Naive B cell (primary cell): Measurements from ENCODE around the gene MAJIN. TPM values are rescaled to one million over a fixed set of nuclear protein-coding genes. Genes with fewer than 3 reads are reported as not detected.

Experiments
- ATAC-seq, 2 donors: fragments of 150-1000 bp; cut with Tn5 transposase; 2 replicates each; pipeline ENCODE4 v1.10.0; 2021; ENCODE audit warnings: low read depth in 2 of 2, mild to moderate bottlenecking in 2 of 2, moderate library complexity in 2 of 2
- DNase-seq: peaks from one replicate; pipeline ENCODE4 v3.0.0; 2022
- H3K27ac Mint-ChIP-seq, 6 donors: one replicate each; pipeline ENCODE4 v1.8.0; 2020 to 2022; ENCODE audit warnings: mild to moderate bottlenecking in 6 of 6, mixed read lengths in 6 of 6, moderate library complexity in 5 of 6, inconsistent platforms in 2 of 6
- H3K27me3 Mint-ChIP-seq, 3 donors: one replicate each; pipeline ENCODE4 v1.8.0; 2021 to 2022; ENCODE audit warnings: mixed read lengths in 3 of 3, mild to moderate bottlenecking in 1 of 3
- H3K36me3 Mint-ChIP-seq, 2 donors: one replicate each; pipeline ENCODE4 v1.8.0; 2020 to 2022; ENCODE audit warnings: mixed read lengths in 2 of 2, inconsistent platforms in 1 of 2, mild to moderate bottlenecking in 1 of 2
- H3K4me1 Mint-ChIP-seq, 3 donors: one replicate each; pipeline ENCODE4 v1.8.0; 2020 to 2022; ENCODE audit warnings: mixed read lengths in 3 of 3, inconsistent platforms in 1 of 3, mild to moderate bottlenecking in 1 of 3, moderate library complexity in 1 of 3
- H3K4me3 Mint-ChIP-seq, 8 donors: one replicate each; pipeline ENCODE4 v1.8.0; 2020 to 2022; ENCODE audit warnings: mild to moderate bottlenecking in 8 of 8, mixed read lengths in 8 of 8, moderate library complexity in 8 of 8, inconsistent platforms in 2 of 8
- H3K9me3 Mint-ChIP-seq, 7 donors: one replicate each; pipeline ENCODE4 v1.8.0; 2020 to 2022; ENCODE audit warnings: mixed read lengths in 7 of 7, mild to moderate bottlenecking in 5 of 7, inconsistent platforms in 2 of 7, moderate library complexity in 1 of 7
- polyA plus RNA-seq, 6 donors: library from polyadenylated mRNA; unstranded; fragments of 300-500 nt; fragmentation: Illumina TruSeq; gene quantifications; one replicate each; pipeline ENCODE4 v1.2.3, GENCODE V29; 2021; ENCODE audit warnings: low read depth in 6 of 6

MAJIN gene
- polyA plus RNA-seq, 6 donors from 2014 or later = 0.48 to 1.7 (median 1.1) TPM; not detected in 2

DNA sequence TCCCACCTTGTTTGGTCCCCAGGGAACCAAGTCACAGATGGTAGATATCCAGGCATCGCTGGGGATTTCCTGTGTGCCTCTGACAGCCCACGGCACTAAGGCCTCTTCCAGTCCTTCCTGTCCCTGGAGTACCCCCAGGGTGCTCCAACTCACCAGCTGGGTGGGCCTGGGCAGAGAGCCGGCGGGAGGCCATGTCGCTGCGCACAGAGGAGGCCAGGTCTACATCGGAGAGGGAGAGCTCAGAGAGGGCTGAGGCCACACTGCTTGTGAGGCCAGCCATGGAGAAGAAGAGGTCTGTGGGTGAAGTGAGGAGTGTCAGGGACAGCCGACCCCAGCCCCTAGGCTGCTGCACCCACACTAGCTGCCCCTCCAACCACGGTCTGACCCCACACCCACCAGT is 60.2 kb downstream of the MAJIN start:
- Mint-ChIP-seq H3K27me3 (no peaks in the 10 kb centered on the region), H3K4me1 (peaks cover 16 to 23% (median 18%) of the 10 kb centered on the region in 3 donors), H3K36me3 (peaks cover 0 to 19% of the 10 kb centered on the region in 2 donors)

DNA sequence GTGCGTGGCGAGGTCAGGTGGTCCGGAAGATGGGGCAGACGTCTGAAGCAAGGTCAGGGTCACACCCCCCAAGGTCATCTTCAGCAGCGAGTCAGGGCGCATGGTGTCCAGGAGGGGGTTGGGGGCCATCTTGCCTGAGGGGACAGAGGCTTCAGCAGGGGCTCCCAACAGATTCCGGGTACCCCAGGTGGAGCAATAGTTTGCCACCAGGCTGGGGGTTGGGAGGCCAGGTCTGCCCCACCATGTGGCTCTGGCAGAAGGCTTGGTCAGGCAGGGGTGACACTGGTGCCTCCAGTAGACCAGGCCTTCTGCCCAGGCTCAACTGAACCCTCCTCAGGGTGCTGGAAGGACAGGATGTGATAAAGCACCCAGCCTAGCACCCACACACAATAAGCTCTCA is 60.8 kb downstream of the MAJIN start:
- Mint-ChIP-seq H3K36me3 (peaks cover 0 to 19% of the 10 kb centered on the region in 2 donors), H3K9me3 (no peaks in the 10 kb centered on the region), H3K4me3 (no peak overlapping the region), H3K27ac (no peak overlapping the region), H3K4me1 (peaks cover 11 to 18% (median 13%) of the 10 kb centered on the region in 3 donors), H3K27me3 (no peaks in the 10 kb centered on the region)
- no peak for DNase-seq
- no peak for ATAC-seq

More for the DNA sequence above, 60.2 kb downstream of the MAJIN start:
- ATAC-seq (no peak), DNase-seq (no peak)
- Mint-ChIP-seq H3K9me3 (no peaks in the 10 kb centered on the region), H3K4me3 (no peak overlapping the region), H3K27ac (no peak overlapping the region)

DNA sequence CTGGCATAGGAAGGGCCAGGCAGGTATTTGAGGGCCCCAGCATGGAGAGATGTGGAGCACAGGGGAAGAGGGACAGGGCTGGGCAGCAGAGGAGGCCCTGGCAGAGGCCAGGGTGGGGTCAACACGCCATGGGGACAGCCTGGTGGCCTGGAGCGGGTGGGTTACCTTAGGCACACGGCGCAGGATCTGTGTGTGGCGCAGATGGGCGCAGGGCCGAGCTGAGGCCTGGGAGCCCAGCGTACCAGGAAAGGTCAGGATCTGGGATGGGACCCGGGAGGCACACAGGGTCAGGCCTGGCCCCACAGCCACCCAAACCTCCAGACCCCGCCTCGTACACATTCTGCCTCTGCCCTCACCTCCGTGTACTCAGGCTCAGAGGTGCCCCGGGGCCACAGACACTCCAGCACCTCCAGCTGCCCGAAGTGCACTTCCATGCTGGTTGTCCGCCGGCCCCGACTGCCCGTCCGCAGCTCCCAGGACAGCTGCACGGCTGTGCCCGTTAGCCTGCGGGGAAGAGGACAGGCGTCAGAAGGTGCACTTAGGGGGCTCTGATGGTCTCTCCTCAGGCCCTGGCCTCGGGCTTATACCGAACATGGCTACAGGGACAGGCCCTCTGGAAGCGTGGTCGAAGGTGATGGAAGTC is 61.3 kb downstream of the MAJIN start:
- no peak overlapping the region for H3K4me3 Mint-ChIP-seq
- H3K27me3 Mint-ChIP-seq = no peaks in the 10 kb centered on the region
- ATAC-seq (no peak), DNase-seq (no peak)
- H3K4me1 Mint-ChIP-seq = peaks cover 5 to 14% (median 7%) of the 10 kb centered on the region in 3 donors
- no peaks in the 10 kb centered on the region for H3K9me3 Mint-ChIP-seq
- no peak overlapping the region for H3K27ac Mint-ChIP-seq
- peaks cover 0 to 19% of the 10 kb centered on the region in 2 donors for H3K36me3 Mint-ChIP-seq

DNA sequence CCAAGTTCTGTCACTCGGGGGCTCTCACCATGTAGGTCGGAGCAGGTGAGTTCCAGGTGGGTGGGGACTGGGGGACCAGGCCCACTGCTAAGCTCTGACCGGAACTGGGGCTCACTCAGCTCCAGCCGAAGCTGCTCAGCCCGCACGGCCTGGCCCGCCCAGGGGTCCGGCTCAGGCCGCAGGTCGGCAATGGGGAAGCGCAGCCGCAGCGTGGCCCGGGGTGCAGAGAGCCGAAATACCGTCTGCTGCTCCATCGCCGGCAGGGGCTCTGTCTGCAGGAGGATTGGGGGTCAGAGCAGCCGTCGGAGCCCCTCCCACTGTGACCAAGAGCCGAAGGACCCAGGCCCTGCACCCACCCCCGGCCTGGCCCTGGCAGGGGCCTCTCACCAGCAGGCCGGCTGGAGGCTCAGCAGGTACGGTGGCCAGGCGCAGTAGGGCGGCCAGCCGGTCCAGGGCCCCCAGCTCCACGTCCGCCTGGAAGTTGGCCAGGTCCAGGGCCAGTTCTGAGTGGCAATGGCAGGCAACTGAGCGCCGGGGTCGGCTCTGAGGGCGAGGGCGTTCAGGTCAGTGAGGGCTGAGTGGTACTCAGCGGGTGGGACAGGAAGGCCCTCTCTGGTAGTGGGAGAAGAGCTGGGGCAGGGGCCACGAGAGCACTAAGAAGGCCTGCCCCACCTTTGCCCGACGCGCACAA is 62.1 kb downstream of the MAJIN start:
- ATAC-seq (no peak), DNase-seq (no peak)
- Mint-ChIP-seq H3K27ac (no peak overlapping the region), H3K4me1 (peaks cover 0 to 14% (median 0%) of the 10 kb centered on the region in 3 donors), H3K9me3 (no peaks in the 10 kb centered on the region), H3K4me3 (no peak overlapping the region), H3K27me3 (no peaks in the 10 kb centered on the region), H3K36me3 (peaks cover 0 to 19% of the 10 kb centered on the region in 2 donors)

DNA sequence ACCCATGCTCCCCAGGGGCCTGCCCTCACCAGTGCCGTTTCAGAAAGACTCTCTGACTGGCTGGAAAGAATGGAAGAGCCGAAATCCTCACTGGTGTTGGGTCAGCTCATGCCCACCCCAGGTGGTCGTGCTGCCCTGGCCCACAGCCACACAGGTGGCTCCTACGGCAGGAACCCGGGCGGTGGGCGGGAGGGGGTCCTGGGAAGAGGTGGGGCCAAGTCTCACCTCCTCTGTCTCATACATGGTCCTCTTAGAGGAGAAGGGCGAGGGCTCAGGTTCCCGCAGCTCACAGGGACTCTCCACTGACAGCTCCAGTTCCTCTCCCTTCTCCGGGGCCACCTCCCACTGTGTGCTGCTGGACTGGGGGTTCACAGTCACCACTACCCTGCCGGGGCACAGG is 63.1 kb downstream of the MAJIN start:
- Mint-ChIP-seq H3K36me3 (peaks cover 0 to 19% of the 10 kb centered on the region in 2 donors), H3K4me1 (peaks cover 0 to 10% (median 0%) of the 10 kb centered on the region in 3 donors), H3K4me3 (no peak overlapping the region), H3K9me3 (no peaks in the 10 kb centered on the region), H3K27me3 (no peaks in the 10 kb centered on the region), H3K27ac (peak overlapping the region in 1 of 6 donors; percentile 66)
- ATAC-seq = no peak
- DNase-seq = no peak

DNA sequence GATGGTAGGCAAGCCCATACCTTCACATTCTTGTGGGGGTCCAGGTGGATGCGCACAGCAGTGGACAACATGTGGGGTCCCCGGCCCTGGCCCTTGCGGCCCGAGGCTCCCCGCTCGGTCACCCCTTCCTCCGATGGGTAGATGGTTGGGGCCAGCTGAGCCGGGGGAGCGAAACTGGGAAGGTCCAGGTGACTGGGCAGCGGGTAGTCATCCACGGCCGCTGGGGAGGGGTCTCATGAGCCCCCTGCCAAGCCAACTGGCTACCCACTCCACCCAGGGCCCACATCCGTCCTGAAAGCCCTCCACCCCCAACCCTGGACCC is 65.6 kb downstream of the MAJIN start:
- DNase-seq = no peak
- H3K4me3 Mint-ChIP-seq = no peak overlapping the region
- H3K9me3 Mint-ChIP-seq = no peaks in the 10 kb centered on the region
- H3K4me1 Mint-ChIP-seq = no peaks in the 10 kb centered on the region
- H3K27me3 Mint-ChIP-seq = no peaks in the 10 kb centered on the region
- no peak overlapping the region for H3K27ac Mint-ChIP-seq
- ATAC-seq = no peak
- peaks cover 0 to 12% of the 10 kb centered on the region in 2 donors for H3K36me3 Mint-ChIP-seq

DNA sequence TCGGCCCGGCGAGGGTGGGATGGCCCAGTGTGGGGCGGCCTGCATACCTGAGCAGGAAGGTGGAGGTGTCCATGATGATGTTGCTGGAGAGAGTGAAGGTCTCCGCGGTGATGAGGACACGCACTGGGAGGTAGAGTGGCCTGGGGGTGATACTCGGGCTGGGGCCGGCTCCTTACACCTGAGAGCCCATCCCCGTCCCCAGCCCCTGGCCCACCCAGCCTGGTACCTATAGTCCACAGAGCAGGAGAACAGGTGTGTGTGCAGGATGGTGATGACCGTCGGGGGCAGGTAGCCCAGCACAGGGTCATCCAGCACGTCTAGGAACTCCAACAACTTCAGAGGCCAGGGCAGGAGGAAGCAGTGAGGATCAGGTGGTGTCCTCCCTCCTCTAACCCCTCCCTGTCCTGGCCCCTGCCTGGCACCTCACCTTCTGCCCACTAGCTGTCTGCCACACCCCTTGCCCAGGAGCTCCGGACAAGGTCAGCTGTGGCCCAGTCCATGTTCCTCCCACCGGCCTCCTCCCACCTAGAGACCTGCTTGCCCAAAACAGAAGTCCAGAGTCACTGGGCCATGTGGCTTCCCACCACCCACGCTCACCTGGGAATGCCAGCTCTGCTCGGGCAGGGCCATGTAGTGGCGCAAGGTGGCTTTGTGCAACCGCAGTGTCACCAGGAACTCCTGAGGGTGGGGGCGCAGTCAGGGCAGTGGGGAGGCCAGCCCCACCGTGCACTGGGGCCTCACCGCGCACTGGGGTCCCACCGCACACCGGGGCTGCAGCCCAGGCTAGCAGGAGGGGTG is 66.2 kb downstream of the MAJIN start:
- Mint-ChIP-seq H3K27ac (peak overlapping the region in 2 of 6 donors; percentile 57 to 60), H3K4me1 (no peaks in the 10 kb centered on the region)

DNA sequence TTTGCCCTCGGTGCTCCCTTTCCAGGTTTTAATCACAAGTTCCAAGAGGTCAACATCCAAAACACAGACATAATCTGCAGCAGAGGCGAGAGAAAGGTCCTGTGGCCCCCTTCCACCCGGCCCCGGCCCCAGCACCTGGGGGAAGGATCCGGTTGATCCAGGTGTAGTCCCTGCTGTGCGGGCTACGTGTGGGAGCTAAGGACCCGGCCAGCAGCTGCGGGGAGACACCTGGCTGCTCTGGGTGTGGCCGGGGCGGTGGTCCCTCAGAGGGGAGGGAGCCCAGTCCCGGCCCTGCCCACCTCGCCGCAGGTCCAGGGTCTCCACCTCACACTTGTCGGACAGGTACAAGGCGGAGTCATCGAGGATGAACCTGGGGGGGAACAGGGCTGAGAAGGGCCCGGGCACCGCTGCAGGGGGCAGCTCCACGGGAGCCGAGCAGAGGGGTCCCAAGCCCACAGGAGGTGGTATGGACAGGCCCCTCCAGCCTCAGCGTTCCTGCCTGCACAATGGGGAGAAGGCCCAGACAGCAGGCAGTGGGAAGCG is 68.5 kb downstream of the MAJIN start:
- ATAC-seq (no peak), DNase-seq (no peak)
- Mint-ChIP-seq H3K4me3 (no peak overlapping the region), H3K36me3 (peaks cover 0 to 18% of the 10 kb centered on the region in 2 donors), H3K4me1 (peaks cover 0 to 4% (median 3%) of the 10 kb centered on the region in 3 donors), H3K9me3 (no peaks in the 10 kb centered on the region), H3K27me3 (no peaks in the 10 kb centered on the region), H3K27ac (no peak overlapping the region)

More for the DNA sequence above, 66.2 kb downstream of the MAJIN start:
- H3K36me3 Mint-ChIP-seq = peaks cover 0 to 10% of the 10 kb centered on the region in 2 donors
- ATAC-seq = no peak
- H3K27me3 Mint-ChIP-seq = no peaks in the 10 kb centered on the region
- no peak for DNase-seq
- no peak overlapping the region for H3K4me3 Mint-ChIP-seq
- H3K9me3 Mint-ChIP-seq = no peaks in the 10 kb centered on the region

DNA sequence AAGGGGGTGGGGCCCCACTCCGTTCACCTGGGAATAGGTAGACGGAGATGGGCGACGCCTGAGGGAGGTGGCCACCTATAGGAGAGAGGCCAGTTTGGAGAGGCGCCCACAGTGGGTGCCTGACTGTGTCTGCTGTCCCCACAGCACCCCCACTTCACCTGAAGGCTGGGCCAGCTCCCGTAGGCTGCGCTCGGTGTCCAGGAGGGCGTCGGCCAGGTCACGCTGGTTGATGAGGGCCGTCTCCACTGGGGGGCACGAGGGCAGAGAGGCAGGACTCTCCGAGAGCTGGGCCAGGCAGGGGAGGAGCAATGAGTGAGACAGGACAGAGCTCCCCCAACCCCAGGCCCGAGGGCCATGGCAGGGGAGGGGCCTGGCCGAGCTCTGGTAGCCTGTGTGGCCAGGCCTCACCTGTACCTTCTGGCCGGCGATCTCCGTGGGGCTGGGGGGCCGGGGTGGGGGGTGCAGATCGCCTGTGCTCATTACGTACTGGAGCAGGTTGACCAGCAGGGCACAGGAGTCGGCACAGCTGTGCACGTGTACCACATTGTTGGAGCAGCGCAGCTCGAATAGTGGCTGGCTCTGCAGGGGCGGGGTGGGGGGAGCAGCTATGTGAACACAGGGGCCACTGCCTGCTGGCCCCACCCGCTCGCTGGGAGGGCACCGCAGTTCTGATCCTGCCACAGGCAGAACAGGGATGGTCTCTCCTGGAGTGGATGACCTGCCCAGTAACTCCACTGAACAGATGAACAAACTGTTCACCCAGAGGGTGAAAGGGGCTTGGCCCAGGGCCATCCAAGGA is 69.6 kb downstream of the MAJIN start:
- H3K4me3 Mint-ChIP-seq = no peak overlapping the region
- H3K27me3 Mint-ChIP-seq = no peaks in the 10 kb centered on the region
- DNase-seq (no peak), ATAC-seq (no peak)
- peaks cover 0 to 4% (median 3%) of the 10 kb centered on the region in 3 donors for H3K4me1 Mint-ChIP-seq
- peaks cover 0 to 18% of the 10 kb centered on the region in 2 donors for H3K36me3 Mint-ChIP-seq
- H3K27ac Mint-ChIP-seq = no peak overlapping the region
- H3K9me3 Mint-ChIP-seq = no peaks in the 10 kb centered on the region

DNA sequence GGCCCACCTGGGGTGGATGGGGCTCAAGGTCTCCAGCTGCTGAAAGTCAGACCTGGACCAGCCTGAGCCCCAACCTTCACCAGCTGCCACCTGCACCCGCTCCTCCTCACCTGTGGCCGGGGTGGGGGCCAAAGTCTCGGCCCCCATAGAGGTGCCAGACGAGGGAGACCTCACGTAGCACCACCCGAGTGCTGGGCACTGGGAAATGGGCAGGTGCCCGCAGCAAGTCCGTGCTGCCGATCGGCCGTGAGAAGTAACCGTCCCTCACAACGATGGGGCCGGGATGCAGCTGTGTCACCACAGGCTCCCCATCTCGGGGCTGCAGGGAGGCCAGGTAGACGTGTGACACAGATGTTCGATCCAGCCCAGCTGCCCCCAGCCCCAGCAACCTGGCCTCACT is 71.1 kb downstream of the MAJIN start:
- DNase-seq (no peak), ATAC-seq (no peak)
- Mint-ChIP-seq H3K27me3 (no peaks in the 10 kb centered on the region), H3K9me3 (no peaks in the 10 kb centered on the region), H3K4me3 (no peak overlapping the region), H3K4me1 (peaks cover 0 to 4% (median 3%) of the 10 kb centered on the region in 3 donors), H3K27ac (no peak overlapping the region), H3K36me3 (peaks cover 0 to 18% of the 10 kb centered on the region in 2 donors)

DNA sequence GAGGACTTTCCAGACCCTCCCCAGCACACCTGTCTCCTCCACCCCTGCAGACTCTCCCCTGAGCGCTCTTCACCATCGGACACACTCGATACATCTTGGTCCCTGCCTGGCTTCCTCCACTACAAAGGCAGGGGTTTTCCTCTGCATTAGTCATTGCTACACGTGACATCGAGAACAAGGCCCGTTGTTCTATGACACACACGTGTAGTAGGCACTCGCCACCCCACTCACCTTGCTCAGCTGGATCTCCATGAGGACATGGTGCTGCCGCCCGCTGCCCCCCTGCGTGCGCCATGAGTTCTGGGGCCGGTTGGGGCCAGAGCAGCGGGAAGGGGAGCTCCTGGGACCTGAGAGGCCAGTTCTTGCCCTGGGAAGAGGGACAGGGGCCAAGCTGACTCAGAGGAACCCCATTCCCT is 71.6 kb downstream of the MAJIN start:
- H3K27me3 Mint-ChIP-seq = no peaks in the 10 kb centered on the region
- H3K27ac Mint-ChIP-seq = peak overlapping the region in 1 of 6 donors; percentile 84
- H3K4me1 Mint-ChIP-seq = peaks cover 0 to 5% (median 4%) of the 10 kb centered on the region in 3 donors
- no peak overlapping the region for H3K4me3 Mint-ChIP-seq
- no peaks in the 10 kb centered on the region for H3K9me3 Mint-ChIP-seq
- peaks cover 0 to 18% of the 10 kb centered on the region in 2 donors for H3K36me3 Mint-ChIP-seq
- ATAC-seq (peak in 1 of 2 donors; percentile 61), DNase-seq (no peak)

DNA sequence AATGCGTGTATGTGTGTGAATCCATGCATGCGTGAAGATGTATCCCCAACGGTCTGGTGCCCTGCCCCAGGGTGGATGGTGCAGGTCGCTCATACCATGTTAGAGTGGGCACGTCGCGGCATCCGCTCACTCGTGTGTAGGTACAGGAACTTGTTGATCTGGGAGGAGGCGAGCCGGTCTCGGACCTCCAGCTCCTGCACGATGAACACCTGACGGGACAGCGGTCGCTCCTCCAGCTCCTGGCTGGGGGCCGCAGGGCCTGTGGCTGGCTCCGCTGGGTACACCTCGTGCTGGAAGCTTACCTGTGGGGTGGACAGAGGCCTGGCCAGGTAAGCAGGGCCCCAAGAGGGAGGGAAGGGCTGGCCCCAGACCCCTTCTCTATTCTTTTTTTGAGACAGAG is 73.4 kb downstream of the MAJIN start:
- Mint-ChIP-seq H3K36me3 (peaks cover 0 to 18% of the 10 kb centered on the region in 2 donors), H3K9me3 (no peaks in the 10 kb centered on the region), H3K27ac (no peak overlapping the region), H3K4me1 (peaks cover 10 to 12% (median 11%) of the 10 kb centered on the region in 3 donors), H3K27me3 (no peaks in the 10 kb centered on the region), H3K4me3 (no peak overlapping the region)
- no peak for ATAC-seq
- no peak for DNase-seq

DNA sequence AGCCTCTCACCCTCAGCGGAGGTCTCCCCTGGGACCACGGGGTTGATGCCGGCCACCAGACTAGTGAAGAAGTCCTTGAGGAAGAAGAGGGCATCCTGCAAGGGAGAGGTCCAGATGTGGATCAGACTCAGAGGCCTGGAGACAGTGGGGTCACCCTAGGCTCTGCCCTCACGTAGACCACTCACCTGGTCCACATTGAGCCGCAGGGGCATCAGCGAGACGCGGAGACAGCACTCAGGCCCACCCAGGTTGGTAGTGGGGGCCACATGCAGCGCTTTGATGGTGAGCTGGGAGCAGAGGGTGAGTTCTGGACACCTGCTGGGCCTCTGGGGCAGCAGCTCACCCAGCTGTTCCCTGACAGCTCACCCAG is 73.8 kb downstream of the MAJIN start:
- Mint-ChIP-seq H3K9me3 (no peaks in the 10 kb centered on the region), H3K27ac (peak overlapping the region in 1 of 6 donors; percentile 28), H3K4me1 (peaks cover 10 to 12% (median 11%) of the 10 kb centered on the region in 3 donors), H3K4me3 (no peak overlapping the region), H3K36me3 (peaks cover 0 to 18% of the 10 kb centered on the region in 2 donors), H3K27me3 (no peaks in the 10 kb centered on the region)
- DNase-seq = no peak
- ATAC-seq = no peak
